HL-60 (cell line): Measurements from ENCODE around the gene KSR1.
A peak's percentile ranks its signal among the peaks of the same experiment; 100 is the strongest.

ENCODE experiments used
- DNase-seq, 2 experiments: peaks; one replicate each; pipeline ENCODE4 v3.0.0-alpha.2; 2010 to 2020; ENCODE audit warnings: low read depth in 1 of 2, low spot score in 1 of 2
- H3K27ac ChIP-seq: fragments of 250-450 bp; sonication (Bioruptor Pico); replicated peaks from 2 replicates; pipeline ENCODE4 v1.5.1; 2020; ENCODE audit warnings: mild to moderate bottlenecking, moderate library complexity
- H3K27me3 ChIP-seq: fragments of 250-450 bp; sonication (Bioruptor Pico); 2 replicates; pipeline ENCODE4 v1.5.1; 2021; ENCODE audit warnings: mild to moderate bottlenecking, moderate library complexity; ENCODE audit not compliant: insufficient read depth, poor library complexity, severe bottlenecking
- H3K4me3 ChIP-seq: replicated peaks from 2 replicates; pipeline ENCODE4 v1.5.1; 2011; ENCODE audit warnings: mild to moderate bottlenecking, control low read depth, low read length; ENCODE audit not compliant: insufficient read depth
- CTCF ChIP-seq: IDR thresholded peaks from one replicate; pipeline ENCODE4 v1.5.1; 2011; ENCODE audit warnings: low read length, control low read depth, inconsistent platforms; ENCODE audit not compliant: insufficient read depth
- GABPA ChIP-seq: IDR thresholded peaks from 2 replicates; pipeline ENCODE4 v1.6.1; 2012; ENCODE audit warnings: low read depth
- POLR2AphosphoS5 ChIP-seq: IDR thresholded peaks from 2 replicates; pipeline ENCODE4 v1.6.1; 2012; ENCODE audit warnings: low read depth
- SPI1 ChIP-seq: IDR thresholded peaks from 2 replicates; pipeline ENCODE4 v1.6.1; 2012; ENCODE audit warnings: low read depth, mild to moderate bottlenecking, borderline replicate concordance
- TF ChIP-seq, protein P1 (sequence below): IDR thresholded peaks from 2 replicates; pipeline ENCODE4 v1.6.1; 2012; ENCODE audit warnings: low read depth; ENCODE audit not compliant: insufficient replicate concordance

Gene KSR1

DNA sequence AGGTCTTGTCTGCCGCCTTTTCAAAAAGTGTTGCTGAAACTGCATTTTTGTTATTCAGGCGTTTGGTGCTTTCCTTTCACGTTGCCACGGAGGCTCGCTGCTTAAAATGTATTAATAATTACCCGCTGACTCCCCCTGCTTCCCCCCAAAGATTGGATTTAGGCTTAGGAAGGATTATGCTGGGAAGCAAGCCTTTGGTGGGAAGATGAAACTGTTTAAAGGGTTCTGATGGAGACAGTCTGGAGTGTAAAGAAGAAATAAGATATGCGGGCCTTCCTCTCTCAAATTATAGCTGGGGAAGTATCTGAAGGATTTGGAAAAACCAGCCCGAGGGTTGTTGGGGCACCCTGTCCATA, 1.1 kb downstream of the KSR1 start:
- H3K27ac ChIP-seq: peak overlapping the region; percentile 24
- no peak for TF ChIP-seq CTCF
- TF ChIP-seq, protein P1, sequence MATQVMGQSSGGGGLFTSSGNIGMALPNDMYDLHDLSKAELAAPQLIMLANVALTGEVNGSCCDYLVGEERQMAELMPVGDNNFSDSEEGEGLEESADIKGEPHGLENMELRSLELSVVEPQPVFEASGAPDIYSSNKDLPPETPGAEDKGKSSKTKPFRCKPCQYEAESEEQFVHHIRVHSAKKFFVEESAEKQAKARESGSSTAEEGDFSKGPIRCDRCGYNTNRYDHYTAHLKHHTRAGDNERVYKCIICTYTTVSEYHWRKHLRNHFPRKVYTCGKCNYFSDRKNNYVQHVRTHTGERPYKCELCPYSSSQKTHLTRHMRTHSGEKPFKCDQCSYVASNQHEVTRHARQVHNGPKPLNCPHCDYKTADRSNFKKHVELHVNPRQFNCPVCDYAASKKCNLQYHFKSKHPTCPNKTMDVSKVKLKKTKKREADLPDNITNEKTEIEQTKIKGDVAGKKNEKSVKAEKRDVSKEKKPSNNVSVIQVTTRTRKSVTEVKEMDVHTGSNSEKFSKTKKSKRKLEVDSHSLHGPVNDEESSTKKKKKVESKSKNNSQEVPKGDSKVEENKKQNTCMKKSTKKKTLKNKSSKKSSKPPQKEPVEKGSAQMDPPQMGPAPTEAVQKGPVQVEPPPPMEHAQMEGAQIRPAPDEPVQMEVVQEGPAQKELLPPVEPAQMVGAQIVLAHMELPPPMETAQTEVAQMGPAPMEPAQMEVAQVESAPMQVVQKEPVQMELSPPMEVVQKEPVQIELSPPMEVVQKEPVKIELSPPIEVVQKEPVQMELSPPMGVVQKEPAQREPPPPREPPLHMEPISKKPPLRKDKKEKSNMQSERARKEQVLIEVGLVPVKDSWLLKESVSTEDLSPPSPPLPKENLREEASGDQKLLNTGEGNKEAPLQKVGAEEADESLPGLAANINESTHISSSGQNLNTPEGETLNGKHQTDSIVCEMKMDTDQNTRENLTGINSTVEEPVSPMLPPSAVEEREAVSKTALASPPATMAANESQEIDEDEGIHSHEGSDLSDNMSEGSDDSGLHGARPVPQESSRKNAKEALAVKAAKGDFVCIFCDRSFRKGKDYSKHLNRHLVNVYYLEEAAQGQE: no peak
- TF ChIP-seq GABPA: no peak
- TF ChIP-seq SPI1: no peak
- TF ChIP-seq POLR2AphosphoS5: no peak
- H3K4me3 ChIP-seq: peak overlapping the region; percentile 77
- DNase-seq: no peak
- H3K27me3 ChIP-seq: no peaks in the 10 kb centered on the region

DNA sequence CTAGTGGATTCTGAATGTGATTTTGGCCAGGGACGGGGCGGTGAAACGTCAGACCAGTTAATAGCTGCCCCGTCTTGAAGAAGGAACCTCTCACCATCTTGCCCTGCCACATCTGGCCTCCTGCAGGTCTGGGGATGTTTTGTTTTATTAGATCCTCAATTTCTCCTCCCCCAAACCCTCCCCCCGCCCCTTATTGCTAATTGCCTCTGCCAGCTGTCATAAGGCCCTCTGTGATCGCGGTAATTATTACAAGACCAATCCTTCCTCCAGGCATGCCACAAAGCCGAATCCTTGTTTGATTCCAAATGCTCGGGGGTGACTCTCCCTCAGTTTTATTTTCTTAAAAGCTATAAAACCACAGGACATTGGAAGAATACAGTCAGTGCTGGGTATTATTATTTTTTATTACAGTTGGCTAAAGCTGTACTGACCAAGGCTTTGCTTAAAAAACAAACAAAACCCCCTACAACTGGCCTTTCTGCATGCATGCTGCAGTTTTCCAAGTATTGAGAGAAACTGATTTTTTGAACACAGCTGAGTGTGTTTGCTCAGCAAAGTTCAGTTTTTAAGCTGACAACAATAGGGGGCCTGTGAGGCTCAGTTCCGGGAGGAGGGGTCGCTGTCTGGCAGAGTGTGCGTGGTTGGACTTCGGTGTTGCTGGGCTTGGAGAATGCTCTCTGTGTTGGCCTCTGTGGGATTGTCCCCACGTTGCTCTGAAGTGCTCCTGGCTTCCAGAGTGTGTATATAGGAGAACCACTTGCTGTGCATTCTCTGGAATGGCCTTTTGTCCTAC, 1.7 kb downstream of the KSR1 start:
- H3K4me3 ChIP-seq: peak overlapping the region; percentile 77
- DNase-seq: peak; percentile 27 to 38
- no peak overlapping the region for H3K27ac ChIP-seq
- H3K27me3 ChIP-seq: no peaks in the 10 kb centered on the region
- TF ChIP-seq POLR2AphosphoS5 (peak; percentile 43; the same call in 1 of the 2 replicates), GABPA (no peak)

DNA sequence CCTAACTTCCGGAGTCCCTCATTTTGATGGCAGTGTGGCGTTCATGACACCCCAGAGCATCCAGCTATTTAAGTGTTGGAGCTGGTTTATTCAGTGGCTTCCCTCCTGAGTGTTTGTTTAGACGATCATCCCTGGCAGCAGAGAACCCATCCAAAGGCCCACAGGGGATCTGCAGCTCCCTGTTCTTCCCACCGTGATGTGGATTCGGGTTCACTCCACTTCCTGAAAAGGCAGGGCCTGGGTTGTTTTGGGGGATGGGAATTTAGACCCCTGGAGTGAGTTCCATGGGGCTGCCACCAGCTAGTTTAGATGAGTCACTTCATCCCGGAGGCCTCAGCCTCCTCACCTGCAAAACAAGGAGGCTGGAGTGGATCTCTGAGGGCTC, 2.3 kb downstream of the KSR1 start:
- DNase-seq: no peak
- Histone ChIP-seq H3K4me3 (no peak overlapping the region), H3K27ac (no peak overlapping the region)

More for the DNA sequence above, 2.3 kb downstream of the KSR1 start:
- no peaks in the 10 kb centered on the region for H3K27me3 ChIP-seq
- TF ChIP-seq CTCF (no peak), POLR2AphosphoS5 (no peak), SPI1 (no peak), GABPA (no peak)
- TF ChIP-seq, protein P1: no peak
